ENCODE measurements around the gene ATRNL1.

DNA sequence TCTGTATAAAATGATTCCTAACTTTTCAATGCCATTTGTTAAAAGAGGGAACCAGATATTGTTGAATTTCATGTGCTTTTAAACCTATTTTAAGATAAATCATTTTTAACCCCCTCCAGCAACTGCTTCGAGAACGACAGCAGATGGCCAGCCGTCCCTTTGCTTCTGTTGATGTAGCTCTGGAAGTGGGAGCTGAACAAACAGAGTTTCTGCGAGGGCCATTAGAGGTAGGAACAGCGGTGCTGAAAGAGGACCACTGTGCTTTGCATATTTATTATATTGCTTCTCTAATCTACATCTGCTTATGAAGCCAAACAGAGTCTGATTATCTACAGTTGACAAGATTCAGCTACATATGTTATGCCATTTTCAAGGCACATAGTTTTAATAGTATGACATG is 634.0 kb downstream of the ATRNL1 start:
- TF ChIP-seq, protein P1, sequence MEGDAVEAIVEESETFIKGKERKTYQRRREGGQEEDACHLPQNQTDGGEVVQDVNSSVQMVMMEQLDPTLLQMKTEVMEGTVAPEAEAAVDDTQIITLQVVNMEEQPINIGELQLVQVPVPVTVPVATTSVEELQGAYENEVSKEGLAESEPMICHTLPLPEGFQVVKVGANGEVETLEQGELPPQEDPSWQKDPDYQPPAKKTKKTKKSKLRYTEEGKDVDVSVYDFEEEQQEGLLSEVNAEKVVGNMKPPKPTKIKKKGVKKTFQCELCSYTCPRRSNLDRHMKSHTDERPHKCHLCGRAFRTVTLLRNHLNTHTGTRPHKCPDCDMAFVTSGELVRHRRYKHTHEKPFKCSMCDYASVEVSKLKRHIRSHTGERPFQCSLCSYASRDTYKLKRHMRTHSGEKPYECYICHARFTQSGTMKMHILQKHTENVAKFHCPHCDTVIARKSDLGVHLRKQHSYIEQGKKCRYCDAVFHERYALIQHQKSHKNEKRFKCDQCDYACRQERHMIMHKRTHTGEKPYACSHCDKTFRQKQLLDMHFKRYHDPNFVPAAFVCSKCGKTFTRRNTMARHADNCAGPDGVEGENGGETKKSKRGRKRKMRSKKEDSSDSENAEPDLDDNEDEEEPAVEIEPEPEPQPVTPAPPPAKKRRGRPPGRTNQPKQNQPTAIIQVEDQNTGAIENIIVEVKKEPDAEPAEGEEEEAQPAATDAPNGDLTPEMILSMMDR (IDR thresholded peaks at IDR 0.05), result no peak
- TF ChIP-seq POLR2A (IDR thresholded peaks at IDR 0.05; ENCODE audit: low read length) (no peak), EP300 (IDR thresholded peaks at IDR 0.05) (no peak), EHMT2 (IDR thresholded peaks at IDR 0.05; ENCODE audit: low read depth) (no peak), EHF (CRISPR knock-in tag; IDR thresholded peaks at IDR 0.05) (no peak), ESRRA (IDR thresholded peaks at IDR 0.05; ENCODE audit: borderline replicate concordance, low read length) (no peak)

All from A549 (cell line).